GM12875 (cell line): Measurements from ENCODE around the gene BABAM2.

Experiments
- H3K4me3 ChIP-seq: one replicate; pipeline ENCODE4 v1.5.1; 2011; ENCODE audit warnings: low read depth, low read length, control low read depth
- CTCF ChIP-seq: IDR thresholded peaks from 2 replicates; pipeline ENCODE4 v1.5.1; 2011; ENCODE audit warnings: low read depth, mild to moderate bottlenecking, control low read depth, inconsistent platforms, low read length, moderate library complexity, borderline replicate concordance; ENCODE audit not compliant: insufficient read depth

BABAM2 gene

DNA sequence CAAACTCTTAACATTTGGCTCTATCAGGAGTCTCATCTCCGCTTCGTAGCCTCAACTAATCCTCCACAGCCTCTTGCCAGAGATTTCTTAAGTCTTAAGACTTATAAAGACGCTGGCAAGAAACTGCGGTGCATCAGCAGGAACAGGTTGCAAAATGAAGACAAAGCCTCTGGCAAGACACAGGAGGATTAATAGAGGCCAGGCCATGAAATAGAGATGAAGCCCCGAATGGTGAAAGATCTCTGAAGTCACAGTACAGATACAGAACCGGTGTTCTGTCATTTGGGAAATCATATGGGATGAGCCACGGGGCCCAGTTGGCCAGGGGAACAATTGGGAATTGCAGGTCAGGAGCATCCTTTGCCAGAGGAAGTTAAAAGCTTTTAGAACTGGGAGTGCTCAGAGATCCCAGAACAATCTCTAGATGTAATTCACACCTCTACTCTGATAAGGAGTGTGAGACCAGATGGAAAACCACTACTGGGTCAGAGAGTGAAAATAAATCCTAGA, 311.2 kb downstream of the BABAM2 start:
- no peak overlapping the region for H3K4me3 ChIP-seq
- no peak for TF ChIP-seq CTCF

GRCh38 chr2:28202719-28203118, 312.2 kb downstream of the BABAM2 start:
- no peak for TF ChIP-seq CTCF
- H3K4me3 ChIP-seq = no peak overlapping the region

GRCh38 chr2:28206762-28207161, 316.2 kb downstream of the BABAM2 start:
- no peak for TF ChIP-seq CTCF
- no peak overlapping the region for H3K4me3 ChIP-seq

DNA sequence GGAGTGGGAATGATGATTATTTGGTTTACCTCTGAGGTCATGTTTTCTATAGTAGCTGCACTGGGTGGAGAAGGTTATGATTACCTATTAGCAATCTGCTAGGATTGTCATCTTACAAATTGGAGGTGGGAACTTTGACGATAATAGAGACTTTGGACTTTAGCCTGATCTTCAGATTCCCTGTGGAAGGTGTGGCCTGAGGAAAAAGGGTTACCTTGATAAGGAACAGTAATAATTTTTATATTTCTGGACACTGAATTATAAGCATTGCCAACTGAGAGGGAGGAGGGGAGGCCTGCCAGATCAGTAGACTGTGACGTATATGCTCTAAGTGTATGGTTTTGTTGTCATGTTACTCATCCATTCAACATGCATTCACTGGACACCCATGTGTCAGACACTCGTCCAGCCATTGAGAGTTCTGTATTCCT, 318.7 kb downstream of the BABAM2 start:
- no peak for TF ChIP-seq CTCF
- H3K4me3 ChIP-seq = no peak overlapping the region

DNA sequence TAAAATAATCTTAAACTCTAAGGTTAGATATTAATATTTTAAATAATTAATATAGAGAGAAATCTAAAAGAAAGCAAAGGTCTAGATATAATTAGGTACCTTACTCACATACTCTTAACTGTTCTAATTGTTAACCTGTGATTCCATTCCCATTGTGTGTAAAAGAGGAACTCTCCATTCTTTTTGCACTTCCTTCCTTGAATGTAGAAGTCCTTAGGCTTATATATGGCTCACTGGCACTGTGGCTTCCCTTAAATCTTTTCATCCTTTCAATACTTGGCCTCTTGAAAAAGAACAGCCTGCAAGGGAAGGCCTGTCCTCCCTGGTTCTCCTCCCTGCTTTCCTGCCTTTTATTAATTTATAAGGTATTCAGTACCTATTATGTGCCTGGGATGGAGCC, 319.3 kb downstream of the BABAM2 start:
- TF ChIP-seq CTCF = no peak

DNA sequence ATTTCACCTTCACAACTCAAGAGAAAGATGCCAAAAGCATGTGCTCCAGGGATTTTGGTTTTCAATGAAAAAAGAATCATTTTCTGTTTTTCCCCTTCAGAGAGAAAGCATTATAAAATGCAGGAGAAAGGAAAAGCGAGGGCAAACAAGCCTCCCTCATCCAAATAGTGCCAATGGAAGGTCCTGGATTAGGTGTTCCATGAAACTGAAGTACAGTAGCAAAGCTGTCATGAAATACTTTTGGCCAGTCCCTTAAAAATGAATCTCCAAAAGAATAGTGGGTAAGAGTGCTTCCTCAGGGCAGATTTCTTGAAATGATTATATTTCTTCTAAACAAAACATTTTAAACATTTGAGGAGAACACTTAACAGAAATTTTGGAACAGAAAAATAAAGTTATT, 320.0 kb downstream of the BABAM2 start:
- no peak for TF ChIP-seq CTCF
- H3K4me3 ChIP-seq = no peak overlapping the region

More for the DNA sequence above, 319.3 kb downstream of the BABAM2 start:
- no peak overlapping the region for H3K4me3 ChIP-seq

DNA sequence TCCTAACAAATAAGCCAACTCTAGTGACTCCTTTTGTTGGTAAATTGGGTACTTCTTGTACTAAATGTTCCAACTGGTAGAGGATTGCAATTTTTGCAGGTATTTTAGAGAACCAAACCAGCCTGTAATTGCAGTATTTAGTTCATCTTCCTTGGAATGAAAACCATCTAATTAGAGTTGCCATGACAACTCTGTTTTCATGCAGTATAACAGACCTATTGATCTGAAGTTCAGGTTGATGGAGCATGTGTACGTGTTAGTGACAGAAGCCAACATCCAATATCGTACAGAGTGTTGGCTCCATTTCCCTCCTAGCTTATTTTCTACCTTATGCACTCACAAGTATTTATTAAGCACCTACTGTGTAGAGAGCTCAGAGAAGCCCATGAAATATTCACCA, 325.8 kb downstream of the BABAM2 start:
- TF ChIP-seq CTCF = no peak
- H3K4me3 ChIP-seq = no peak overlapping the region
